22Rv1 (cell line): ENCODE measurements around the gene ARIH2.

Experiments used
- H3K27ac ChIP-seq: fragments of 450-650 bp; 2 replicates; pipeline ENCODE4 v1.5.1; 2017
- ZFX ChIP-seq: fragments of 450-650 bp; IDR thresholded peaks from 2 replicates; pipeline ENCODE4 v1.6.1; 2017; ENCODE audit warnings: antibody characterized with exemption, borderline replicate concordance
- TF ChIP-seq, protein P1 (sequence below): fragments of 450-650 bp; IDR thresholded peaks from 2 replicates; pipeline ENCODE4 v1.5.1; 2017; ENCODE audit warnings: mild to moderate bottlenecking

ARIH2 gene

DNA sequence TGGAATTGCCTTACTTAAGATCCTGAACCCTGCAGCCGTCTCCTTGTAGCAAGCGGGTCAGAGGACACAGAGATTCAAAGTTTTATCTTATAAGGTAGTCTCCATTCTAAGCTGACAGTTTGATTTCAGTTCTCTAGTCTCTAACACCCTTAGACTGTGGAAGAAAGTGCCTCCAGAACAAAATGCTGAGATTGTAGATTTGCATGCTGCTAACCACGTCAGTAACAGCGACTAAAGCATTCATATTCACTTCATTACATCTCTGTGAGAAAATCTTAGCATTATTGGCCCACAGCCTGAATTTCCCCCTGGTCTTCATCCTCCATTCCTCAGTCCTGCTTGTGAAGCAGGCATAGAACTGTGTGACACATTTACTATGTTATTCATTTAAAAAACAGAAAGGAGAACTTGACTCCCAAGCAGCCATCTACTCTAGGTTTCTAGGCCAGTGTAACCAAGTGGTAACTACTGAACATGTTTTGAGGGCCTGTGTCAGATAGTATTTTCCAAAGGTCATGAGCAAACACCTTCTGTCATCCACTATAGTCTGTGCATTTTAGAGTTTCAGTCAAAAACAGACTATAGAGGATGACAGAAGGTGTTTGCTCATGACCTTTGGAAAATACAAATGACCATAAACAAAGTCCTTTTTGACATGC lies 27.4 kb downstream of the ARIH2 start:
- 0 out of 2 replicates have a peak overlapping the region, but pooled peaks have one; percentile 9 for H3K27ac ChIP-seq

DNA sequence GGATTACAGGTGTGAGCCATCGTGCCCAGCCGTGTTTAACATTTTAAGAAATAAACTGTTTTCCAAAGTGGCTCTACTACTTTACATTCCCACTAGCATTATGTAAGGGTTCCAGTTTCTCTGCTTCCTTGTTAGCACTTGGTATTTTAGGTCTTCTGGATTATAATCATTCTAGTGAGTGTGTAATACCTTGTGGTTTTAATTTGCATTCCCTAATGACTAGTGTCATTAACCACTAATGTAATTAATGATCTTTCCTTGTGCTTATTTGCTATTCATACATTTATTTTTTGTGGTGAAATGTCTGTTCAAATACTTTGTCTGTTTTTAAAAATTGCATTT lies 30.7 kb downstream of the ARIH2 start:
- 0 out of 2 replicates have a peak overlapping the region, but pooled peaks have one; percentile 0 for H3K27ac ChIP-seq
- TF ChIP-seq, protein P1, sequence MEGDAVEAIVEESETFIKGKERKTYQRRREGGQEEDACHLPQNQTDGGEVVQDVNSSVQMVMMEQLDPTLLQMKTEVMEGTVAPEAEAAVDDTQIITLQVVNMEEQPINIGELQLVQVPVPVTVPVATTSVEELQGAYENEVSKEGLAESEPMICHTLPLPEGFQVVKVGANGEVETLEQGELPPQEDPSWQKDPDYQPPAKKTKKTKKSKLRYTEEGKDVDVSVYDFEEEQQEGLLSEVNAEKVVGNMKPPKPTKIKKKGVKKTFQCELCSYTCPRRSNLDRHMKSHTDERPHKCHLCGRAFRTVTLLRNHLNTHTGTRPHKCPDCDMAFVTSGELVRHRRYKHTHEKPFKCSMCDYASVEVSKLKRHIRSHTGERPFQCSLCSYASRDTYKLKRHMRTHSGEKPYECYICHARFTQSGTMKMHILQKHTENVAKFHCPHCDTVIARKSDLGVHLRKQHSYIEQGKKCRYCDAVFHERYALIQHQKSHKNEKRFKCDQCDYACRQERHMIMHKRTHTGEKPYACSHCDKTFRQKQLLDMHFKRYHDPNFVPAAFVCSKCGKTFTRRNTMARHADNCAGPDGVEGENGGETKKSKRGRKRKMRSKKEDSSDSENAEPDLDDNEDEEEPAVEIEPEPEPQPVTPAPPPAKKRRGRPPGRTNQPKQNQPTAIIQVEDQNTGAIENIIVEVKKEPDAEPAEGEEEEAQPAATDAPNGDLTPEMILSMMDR = no peak
- TF ChIP-seq ZFX = no peak

More for the DNA sequence above, 27.4 kb downstream of the ARIH2 start:
- TF ChIP-seq, protein P1 = no peak
- no peak for TF ChIP-seq ZFX

DNA sequence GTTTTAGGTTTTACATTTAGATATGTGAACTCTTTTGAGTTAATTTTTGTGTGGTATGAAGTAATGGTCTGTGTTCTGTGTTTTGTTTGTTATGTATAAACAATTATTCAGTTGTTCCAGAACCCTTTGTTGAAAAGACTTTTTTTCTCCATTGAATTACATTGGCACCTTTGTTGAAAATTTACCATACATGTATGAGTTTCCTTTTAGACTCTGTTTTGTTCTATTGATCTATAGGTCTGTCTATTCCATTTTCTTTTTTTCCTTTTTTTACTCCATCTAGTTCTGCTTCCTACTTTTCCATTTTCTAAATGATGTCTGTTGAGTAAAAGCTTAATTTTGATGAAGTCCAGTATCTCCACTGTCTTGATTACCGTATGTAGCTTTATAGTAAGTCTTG lies 31.4 kb downstream of the ARIH2 start:
- H3K27ac ChIP-seq = no peak overlapping the region
- TF ChIP-seq ZFX = no peak
- TF ChIP-seq, protein P1 = no peak

DNA sequence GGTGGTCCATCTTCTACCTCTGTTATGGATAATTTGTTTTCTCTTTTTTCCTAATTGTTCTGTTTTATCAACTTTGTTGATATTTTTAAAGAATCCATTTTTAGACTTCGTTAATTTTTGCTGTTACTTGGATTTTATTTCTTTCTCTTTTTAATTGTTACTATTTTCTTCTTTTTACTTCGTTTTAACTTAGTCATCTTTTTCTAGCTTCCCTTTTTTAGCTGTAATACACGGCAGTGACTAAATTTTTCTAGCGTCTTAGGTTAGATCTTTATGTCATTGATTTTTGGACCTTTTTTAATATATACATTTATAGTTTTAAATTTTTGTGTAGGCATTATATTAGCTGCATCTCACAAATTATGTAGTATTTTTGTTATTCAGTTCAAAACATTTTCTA lies 33.1 kb downstream of the ARIH2 start:
- no peak for TF ChIP-seq ZFX
- TF ChIP-seq, protein P1 = no peak
- H3K27ac ChIP-seq = no peak overlapping the region

DNA sequence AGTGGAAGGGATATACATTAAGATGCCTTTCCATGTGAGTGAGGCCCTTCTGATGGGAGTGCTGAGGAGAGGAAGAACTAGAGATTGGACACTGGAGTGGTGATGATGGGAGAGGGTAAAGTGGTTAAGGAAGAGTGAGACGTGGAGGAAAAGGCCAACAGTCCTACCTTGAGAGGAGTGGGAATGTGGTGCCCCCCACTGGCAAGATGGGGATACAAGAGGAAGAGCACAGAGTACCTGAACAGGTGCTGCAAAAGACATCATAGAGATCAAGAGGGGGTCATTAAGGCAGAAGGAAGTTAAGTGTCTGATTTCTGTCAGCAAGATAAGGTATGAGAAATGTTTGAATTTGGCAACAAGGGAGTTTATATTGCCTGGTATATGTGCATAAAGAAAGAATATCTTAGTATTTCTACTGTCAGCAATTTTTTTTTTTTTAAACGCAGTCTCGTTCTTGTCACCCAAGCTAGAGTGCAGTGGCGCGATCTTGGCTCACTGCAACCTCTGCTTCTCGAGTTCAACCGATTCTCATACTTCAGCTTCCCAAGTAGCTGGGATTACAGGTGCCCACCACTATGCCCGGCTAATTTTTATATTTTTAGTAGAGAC lies 34.0 kb downstream of the ARIH2 start:
- TF ChIP-seq, protein P1 = peak; percentile 56
- TF ChIP-seq ZFX = no peak
- no peak overlapping the region for H3K27ac ChIP-seq

DNA sequence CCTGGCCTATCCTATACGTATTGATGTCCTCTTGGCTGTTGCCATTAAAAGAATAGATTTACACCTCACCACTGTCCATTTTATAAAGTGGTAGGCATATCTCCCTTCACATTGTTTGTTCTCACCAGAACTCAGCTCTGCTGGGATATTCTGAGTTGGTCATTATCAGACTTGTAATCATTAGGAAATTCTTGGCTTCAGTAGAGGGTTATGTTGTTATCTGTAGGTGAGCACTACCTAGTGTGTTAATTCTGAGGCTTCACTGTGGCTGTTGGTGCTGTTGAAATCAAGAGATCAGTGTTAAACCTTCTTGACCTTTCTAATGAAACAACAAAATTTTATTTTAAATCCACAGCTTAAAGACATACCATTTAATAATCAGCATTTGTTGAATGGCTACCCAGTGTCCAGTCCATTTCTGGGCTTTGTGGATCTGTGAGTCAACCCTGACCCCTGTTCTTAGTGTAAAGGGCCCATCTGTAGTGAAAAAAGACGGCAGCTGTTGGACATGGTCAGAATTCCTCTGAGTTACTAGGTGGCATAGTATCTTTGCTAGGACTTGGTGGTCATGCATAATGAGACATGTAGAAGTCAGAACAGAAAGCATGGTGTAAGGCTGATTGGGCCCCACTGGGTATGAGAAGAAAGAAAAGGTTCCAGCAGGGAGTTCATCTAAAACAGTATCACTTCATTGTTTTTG lies 38.5 kb downstream of the ARIH2 start:
- no peak for TF ChIP-seq ZFX
- TF ChIP-seq, protein P1 = no peak
- no peak overlapping the region for H3K27ac ChIP-seq

DNA sequence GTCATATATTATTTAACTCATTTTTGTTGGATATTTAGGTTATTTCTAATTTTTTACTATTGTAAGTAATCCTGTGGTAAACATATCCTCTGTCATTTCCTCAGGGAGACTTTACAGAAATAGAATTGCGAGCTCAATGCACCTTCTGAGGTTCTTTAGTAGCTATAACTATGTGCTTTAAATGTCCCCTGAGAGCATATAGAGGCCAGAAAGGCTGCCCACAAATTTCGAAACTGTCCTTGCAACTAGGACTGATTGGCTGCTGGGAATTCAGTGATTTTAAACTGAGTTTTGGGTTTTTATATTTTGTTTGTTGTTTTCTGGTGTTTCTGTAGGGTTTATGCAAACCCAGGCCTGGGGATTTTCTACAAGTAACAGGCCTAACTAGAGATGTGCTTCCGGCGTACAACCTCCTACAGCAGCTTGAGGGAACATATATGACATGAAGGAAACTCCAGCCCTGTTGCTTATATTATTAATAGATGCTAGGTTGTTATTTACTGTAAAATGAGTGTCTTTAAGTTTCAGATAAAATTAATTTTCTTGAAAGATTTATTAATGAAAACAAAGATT lies 42.3 kb downstream of the ARIH2 start:
- no peak for TF ChIP-seq ZFX
- TF ChIP-seq, protein P1 = no peak
- no peak overlapping the region for H3K27ac ChIP-seq
